Large intestine (tissue), 3 donors: ENCODE results near the gene FAM72A. TPM values are rescaled to one million over a fixed set of nuclear protein-coding genes. Genes with fewer than 3 reads are reported as not detected.
"Not testable (repeated sequence)": the region's sequence is repeated elsewhere in the genome, so short reads cannot be mapped to it uniquely, and the experiment has no call there.

Experiments
- DNase-seq, 2 donors: peaks; one replicate each; pipeline versions ENCODE4 v3.0.0 to v3.0.0-alpha.2; 2013
- H3K27ac ChIP-seq: one replicate; pipeline ENCODE4 v1.5.1; 2013; ENCODE audit warnings: low read length
- H3K27me3 ChIP-seq: 2 replicates; pipeline ENCODE4 v1.6.1; 2013; ENCODE audit warnings: low read length; ENCODE audit not compliant: control insufficient read depth, insufficient read depth
- H3K36me3 ChIP-seq: 2 replicates; pipeline ENCODE4 v1.6.1; 2013; ENCODE audit warnings: low read length; ENCODE audit not compliant: control insufficient read depth, insufficient read depth
- H3K4me1 ChIP-seq: one replicate; pipeline ENCODE4 v1.6.1; 2013; ENCODE audit warnings: low read length; ENCODE audit not compliant: control insufficient read depth, insufficient read depth
- H3K4me3 ChIP-seq: one replicate; pipeline ENCODE4 v1.5.1; 2013; ENCODE audit warnings: low read length
- H3K9me3 ChIP-seq: one replicate; pipeline ENCODE4 v1.6.1; 2013; ENCODE audit warnings: mild to moderate bottlenecking, low read depth, low read length, moderate library complexity; ENCODE audit not compliant: control insufficient read depth
- WGBS: methylation state at CpG from one replicate; pipeline ENCODE4 v1.1.5; 2013; ENCODE audit warnings: low lambda C conversion rate; ENCODE audit not compliant: insufficient coverage; 5-methylcytosine and 5-hydroxymethylcytosine counted together
- polyA plus RNA-seq: library from polyadenylated mRNA; unstranded; fragments of 120-200 nt; gene quantifications from one replicate; pipeline ENCODE4 v1.2.1, GENCODE V29; 2013

FAM72A gene
- polyA plus RNA-seq, 1 donor = 3.3 TPM

DNA sequence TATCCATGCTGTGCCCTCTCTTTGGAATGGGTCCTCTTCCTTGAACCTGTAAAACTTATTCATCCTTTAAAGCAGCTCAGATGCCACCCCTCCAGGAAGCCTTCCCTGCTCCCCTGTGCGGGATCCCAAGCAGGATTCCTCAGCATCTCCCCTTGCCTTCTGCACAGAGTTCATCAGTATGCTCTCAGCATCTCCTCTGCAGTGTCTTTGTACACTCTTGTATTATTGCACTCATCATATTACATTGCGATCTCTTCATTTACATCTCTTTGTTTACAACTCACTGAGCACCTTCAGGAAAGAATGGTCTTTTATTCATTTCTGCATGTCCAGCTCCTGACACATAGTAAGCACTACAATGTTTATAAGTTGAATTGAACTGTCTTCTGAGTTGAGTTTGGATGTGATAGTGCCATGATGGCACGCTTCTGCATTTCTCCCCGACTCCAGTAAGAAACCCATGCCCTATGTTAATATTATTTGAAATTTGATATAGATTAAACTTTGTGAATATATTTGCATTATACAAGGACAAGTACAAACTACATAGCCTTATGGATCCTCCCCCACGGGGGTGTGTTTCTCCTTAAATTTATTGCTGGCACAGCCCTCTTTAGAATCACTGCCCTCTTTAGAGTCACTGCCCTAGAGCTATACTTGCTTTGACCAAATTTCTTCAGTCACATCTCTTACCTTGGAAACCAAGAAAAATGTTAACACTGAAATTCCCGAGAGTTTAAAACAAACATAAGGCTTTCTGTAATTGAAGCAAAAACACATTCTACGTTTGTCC is 13.2 kb upstream of the FAM72A start:
- H3K36me3 ChIP-seq, H3K4me1 ChIP-seq, DNase-seq, H3K27me3 ChIP-seq, H3K27ac ChIP-seq, H3K4me3 ChIP-seq, H3K9me3 ChIP-seq: not testable (repeated sequence)
- no CpG with 5 or more reads among the region's 7 CpGs for WGBS

DNA sequence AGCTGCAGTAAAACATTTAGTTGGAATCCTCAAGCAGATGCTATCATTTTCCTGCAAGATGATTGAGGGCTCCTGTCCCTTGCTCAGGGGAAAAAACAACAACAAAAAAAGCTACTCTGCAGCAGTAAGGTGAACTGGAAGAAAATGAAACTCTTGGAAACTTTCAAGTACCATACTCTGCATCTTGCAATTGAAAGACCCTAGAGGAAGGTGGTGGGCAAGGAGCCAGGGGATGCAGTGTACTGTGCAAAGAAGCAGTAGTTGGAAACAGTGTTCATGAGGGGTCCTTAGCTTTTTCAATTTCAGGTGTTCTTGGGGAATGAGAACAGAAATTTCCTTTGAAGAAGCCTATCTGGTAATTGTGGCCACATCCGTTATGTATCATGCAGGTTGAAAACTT is 8.2 kb upstream of the FAM72A start:
- not testable (repeated sequence) for H3K4me3 ChIP-seq, H3K27me3 ChIP-seq, H3K36me3 ChIP-seq, H3K27ac ChIP-seq, H3K9me3 ChIP-seq, H3K4me1 ChIP-seq
- WGBS = no CpG with 5 or more reads among the region's 1 CpG
- DNase-seq = peak in 1 of 2 donors; percentile 0

DNA sequence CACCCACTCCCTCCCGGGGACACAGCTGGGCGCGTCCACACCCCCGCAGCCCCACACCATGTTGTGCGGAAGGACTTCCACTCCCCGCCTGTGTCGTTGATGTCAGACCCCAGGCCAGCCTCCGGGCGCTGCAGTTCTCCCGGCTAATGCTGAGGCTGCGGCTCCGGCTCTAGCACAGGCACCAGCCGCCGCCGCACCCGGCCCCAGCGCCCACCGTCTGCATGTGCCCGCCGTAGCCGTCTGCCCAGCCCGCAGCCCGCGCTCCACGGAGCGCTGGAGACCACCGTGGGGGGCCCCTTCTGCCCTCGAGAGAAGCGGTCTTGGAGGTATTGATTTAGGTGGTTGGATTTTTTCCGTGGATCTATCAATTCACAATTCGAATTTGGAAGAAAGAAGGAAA is 2.9 kb upstream of the FAM72A start:
- not testable (repeated sequence) for H3K36me3 ChIP-seq, H3K4me3 ChIP-seq, H3K27me3 ChIP-seq, H3K27ac ChIP-seq, H3K4me1 ChIP-seq, DNase-seq, H3K9me3 ChIP-seq
- no CpG with 5 or more reads among the region's 31 CpGs for WGBS

DNA sequence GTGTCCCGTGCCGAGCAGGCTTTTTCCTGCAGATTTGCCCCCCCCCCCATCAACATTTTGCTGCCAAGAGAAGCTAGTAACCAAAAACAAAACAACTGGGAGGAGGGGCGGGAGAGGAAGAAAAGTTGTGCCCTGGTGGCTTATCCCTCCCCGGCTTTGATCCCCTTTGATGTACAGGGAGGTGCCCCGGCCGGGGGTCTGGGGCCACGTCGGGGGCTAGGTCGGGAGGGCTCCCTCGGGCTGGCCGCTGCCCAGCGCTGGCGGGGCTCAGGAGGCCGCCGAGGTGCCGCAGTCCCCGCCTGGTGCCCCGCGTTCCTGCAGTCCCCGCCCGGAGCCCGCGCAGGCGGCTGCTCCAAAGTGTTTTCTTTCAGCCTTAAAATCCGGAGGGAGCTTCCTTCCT is 2.2 kb upstream of the FAM72A start:
- not testable (repeated sequence) for H3K36me3 ChIP-seq, H3K27me3 ChIP-seq, H3K4me1 ChIP-seq, H3K9me3 ChIP-seq, H3K27ac ChIP-seq
- peak overlapping the region; percentile 18 for H3K4me3 ChIP-seq
- no CpG with 5 or more reads among the region's 25 CpGs for WGBS
- peak in 1 of 2 donors; percentile 19 for DNase-seq

DNA sequence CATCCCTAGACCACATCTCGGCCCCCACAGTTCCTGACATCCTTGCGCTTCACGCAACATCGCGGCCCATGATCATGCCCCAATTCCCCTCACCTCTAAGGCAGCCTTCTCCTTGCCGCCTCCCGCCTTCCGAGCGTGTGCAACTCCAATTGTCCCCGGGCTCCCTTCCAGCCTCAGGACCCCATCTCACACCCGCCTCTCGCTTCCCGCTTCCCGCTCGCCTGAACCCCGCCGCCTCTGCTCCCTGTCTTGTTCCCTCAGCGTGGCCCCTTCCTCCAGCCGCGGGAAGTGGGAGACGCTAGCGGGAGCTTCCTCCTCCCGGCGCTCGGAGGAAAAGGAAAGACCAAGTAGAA is 1.5 kb upstream of the FAM72A start:
- DNase-seq, H3K9me3 ChIP-seq, H3K27ac ChIP-seq, H3K4me1 ChIP-seq, H3K36me3 ChIP-seq, H3K27me3 ChIP-seq: not testable (repeated sequence)
- peak overlapping the region; percentile 33 for H3K4me3 ChIP-seq
- WGBS = no CpG with 5 or more reads among the region's 25 CpGs

DNA sequence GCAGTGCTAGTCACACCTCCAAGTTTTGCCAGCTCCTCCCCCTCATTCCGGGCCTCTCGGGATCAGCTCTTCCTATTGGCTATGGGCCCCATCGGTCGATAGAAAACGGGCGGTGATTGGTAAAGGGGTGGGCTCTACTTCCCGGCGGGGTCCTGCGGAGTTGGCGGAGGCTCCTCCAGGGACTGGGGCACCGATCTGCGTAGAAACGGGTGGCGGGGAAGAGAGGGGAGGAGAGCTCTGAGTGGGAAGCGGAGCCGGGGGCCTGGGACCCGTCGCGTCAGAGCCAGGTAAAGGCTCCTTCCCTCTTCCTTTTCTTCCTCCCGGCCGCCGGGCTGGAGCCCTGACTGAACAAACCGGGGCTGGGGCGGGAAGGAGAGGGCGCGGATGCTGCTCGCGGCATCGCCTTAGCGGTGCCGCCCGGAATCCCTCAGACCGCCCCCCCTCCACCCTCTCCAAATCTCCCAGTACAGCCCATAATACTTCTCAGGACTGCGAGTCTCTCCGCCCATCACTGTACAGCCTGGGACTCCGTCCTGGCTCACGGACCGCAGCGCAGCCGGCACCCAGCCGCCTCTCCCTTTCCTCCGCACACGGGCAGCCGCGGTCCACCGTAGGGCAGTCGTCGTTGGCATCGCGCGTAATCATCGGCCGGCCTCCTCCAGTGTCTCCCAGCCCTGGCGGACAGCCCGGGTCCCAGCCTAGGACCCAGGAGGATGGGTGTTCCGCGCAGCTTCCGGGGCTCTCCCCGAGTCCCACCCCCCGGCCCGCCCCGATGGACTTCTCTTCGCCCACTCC is 922 bp upstream of the FAM72A start, which contains the start of gene SRGAP2:
SRGAP2 (plus strand) TSS at position 178 of the 795 bp plus-strand sequence. CDS start 2,430 bp downstream, outside the sequence.
- H3K4me1 ChIP-seq, H3K36me3 ChIP-seq, H3K9me3 ChIP-seq, H3K27me3 ChIP-seq: not testable (repeated sequence)
- DNase-seq = peak; percentile 11 to 56
- WGBS = no CpG with 5 or more reads among the region's 63 CpGs
- Histone ChIP-seq H3K4me3 (peak within 1 kb of the TSS; percentile 50), H3K27ac (peak within 1 kb of the TSS; percentile 48)

DNA sequence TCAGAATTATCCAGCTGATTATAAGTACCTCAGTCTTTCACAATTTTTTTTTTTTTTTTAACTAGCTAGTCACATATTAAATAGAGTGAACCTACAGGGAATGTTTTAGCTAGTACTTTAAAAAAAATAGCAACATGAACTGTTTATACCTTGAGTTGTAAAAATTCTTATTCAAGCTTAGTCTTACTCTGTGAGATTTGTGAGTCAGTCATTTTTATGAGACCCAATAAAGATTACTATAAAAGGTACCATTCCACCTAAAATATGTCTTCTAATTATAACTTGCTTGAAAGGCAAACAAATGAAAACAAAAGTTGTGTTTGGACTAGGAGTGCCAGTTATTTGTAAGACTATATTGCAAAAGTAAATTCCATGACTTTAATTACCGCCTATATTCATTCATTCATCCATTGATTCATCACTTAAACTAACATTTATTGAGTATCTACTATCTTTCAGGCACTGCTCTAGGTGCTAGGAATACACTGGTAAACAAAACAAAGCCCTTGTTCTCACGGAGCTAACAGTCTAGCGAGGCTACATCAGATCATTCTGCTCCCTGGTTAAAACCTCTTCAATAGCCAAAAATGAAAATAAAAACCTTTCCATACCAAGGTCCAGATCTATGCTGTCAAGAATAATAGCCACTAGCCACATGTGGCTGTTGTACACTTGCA is 5.8 kb downstream of the FAM72A start:
- H3K27ac ChIP-seq, H3K9me3 ChIP-seq, H3K27me3 ChIP-seq, DNase-seq, H3K4me3 ChIP-seq, H3K4me1 ChIP-seq, H3K36me3 ChIP-seq: not testable (repeated sequence)
- WGBS = no CpG with 5 or more reads among the region's 3 CpGs

DNA sequence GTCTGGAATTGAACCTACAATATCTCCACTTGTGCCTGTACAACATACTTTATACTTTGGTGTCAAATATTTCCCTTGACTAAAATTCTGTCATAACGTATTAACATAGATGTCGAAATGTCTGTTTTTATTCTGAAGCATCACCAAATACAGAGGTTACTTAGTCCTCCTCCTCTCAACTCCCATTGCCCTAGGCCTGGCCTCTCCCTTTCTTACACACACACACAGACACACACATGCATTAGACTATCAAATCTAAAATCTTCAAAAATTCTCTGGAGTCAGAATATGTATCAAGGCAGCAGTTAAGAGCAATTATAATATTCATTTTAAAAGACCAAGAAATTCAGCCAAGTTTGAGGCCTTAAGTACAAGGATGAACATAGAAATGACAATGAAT is 7.5 kb downstream of the FAM72A start:
- not testable (repeated sequence) for H3K27me3 ChIP-seq, H3K4me1 ChIP-seq, H3K27ac ChIP-seq, DNase-seq, H3K9me3 ChIP-seq, H3K4me3 ChIP-seq, H3K36me3 ChIP-seq
- WGBS = no CpG with 5 or more reads among the region's 2 CpGs

DNA sequence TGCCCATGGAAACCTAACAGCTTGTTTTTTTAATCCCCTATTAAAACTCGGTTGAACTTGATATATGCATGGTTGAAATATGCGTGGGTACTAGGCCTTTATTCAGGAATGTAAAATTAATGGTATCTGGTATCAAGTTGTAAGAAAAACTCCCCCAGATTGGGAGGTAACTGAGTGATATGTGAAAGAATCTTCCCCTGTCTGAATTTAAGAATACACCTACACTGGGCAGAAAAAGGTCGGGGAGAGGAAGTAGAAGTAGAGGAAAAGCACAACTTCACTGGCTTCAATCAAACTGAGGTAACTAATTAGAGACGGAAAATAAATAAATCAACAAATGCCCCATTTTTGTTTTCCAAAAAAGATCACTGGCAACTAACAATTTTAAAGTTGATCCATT is 15.8 kb downstream of the FAM72A start:
- not testable (repeated sequence) for H3K4me1 ChIP-seq, H3K4me3 ChIP-seq, H3K36me3 ChIP-seq, H3K27ac ChIP-seq, DNase-seq, H3K9me3 ChIP-seq, H3K27me3 ChIP-seq
- WGBS = no CpG with 5 or more reads among the region's 4 CpGs

DNA sequence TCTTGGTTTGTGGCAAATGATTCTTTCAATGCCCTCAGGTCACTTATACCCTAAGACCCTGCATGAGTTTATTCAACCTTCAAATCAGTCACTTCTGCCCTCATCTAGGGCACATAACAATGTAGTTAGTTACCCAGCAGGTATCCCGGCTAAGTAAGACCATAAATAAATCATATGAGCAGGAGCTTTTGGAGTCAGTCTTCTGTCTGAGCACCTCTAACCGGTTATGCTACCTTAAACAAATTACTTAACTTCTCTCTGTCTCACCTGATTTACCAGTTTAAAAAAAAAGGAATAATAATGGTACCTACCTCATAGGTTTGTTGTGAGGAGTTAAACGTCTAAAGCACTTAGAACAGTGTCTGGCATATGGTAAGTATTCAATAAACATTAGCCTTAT is 16.9 kb downstream of the FAM72A start:
- H3K4me1 ChIP-seq, H3K36me3 ChIP-seq, H3K9me3 ChIP-seq, H3K4me3 ChIP-seq, H3K27me3 ChIP-seq, DNase-seq, H3K27ac ChIP-seq: not testable (repeated sequence)
- no CpG with 5 or more reads among the region's 3 CpGs for WGBS
